Cardiac fibroblast (primary cell): ENCODE data around the gene DOCK8.

Experiments
- DNase-seq, 2 donors: peaks; one replicate each; pipeline versions ENCODE4 v3.0.0 to v3.0.0-alpha.2; 2010; ENCODE audit warnings: low read depth in 2 of 2
- H3K4me3 ChIP-seq, 2 donors: replicated peaks in 1 of 2; 1 replicate in 1 of 2; 2 replicates in 1 of 2; pipeline ENCODE4 v1.5.1; 2011; ENCODE audit warnings: low read depth in 2 of 2, low read length in 2 of 2, mild to moderate bottlenecking in 2 of 2, moderate library complexity in 1 of 2
- CTCF ChIP-seq: IDR thresholded peaks from one replicate; pipeline ENCODE4 v1.5.1; 2011; ENCODE audit warnings: low read depth, mild to moderate bottlenecking, low read length, inconsistent platforms

DOCK8 gene

GRCh38 chr9:312596-313320 is 98.1 kb downstream of the DOCK8 start:
- H3K4me3 ChIP-seq, result no peak overlapping the region
- DNase-seq, result no peak
- no peak for TF ChIP-seq CTCF

- no peak for DNase-seq
- no peak overlapping the region for H3K4me3 ChIP-seq
- TF ChIP-seq CTCF, result no peak
Measured at GRCh38 chr9:316382-316965, 101.8 kb downstream of the DOCK8 start.

GRCh38 chr9:318646-319045 is 104.0 kb downstream of the DOCK8 start:
- TF ChIP-seq CTCF, result no peak
- H3K4me3 ChIP-seq, result no peak overlapping the region
- DNase-seq, result no peak

GRCh38 chr9:324971-325370 is 110.3 kb downstream of the DOCK8 start:
- DNase-seq, result no peak
- no peak for TF ChIP-seq CTCF

GRCh38 chr9:326667-327066 is 112.0 kb downstream of the DOCK8 start:
- no peak for DNase-seq
- TF ChIP-seq CTCF, result no peak
- H3K4me3 ChIP-seq, result no peak overlapping the region

More at GRCh38 chr9:324971-325370, 110.3 kb downstream of the DOCK8 start:
- H3K4me3 ChIP-seq, result no peak overlapping the region

- TF ChIP-seq CTCF, result no peak
- no peak overlapping the region for H3K4me3 ChIP-seq
- DNase-seq, result no peak
Measured at GRCh38 chr9:328453-328852, 113.8 kb downstream of the DOCK8 start.
